ENCODE measurements around the gene SRD5A3. TPM values are rescaled to one million over a fixed set of nuclear protein-coding genes. Genes with fewer than 3 reads are reported as not detected.

SRD5A3 gene
- total RNA-seq, 4 donors from 2014 or later: 11.0 to 18.7 (median 15.5) TPM

DNA sequence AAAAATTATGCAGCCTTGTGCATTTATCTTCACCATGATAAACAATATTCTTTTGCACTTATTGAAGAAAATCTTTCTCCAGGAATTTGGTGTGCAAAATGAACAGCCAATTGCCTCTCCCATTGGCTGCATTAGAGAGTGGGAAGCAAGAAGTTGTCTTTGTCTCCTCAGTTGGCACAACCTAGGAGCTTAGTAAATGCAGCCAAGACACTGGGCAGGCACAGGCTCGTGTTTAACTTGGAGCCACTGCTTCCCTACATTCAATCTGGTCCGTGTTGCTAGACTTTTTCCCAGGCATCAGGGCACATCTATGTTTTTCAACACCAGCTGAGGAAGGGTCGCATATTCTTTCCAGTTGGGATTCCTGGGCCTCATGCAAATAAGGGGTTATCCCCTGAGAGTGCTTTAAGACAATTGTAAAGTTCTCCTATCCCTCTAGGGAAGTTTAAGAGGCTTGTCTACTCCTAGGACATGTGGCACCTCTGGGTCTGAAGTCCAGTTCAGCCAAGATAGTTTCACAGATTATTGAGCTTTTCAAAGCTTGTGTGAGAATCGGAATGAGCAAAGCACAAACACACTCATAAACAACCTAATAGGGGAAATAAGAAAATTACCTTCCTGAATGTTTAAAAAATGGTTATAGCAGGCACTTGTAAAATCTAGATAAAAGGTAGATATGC, 31.8 kb upstream of the SRD5A3 start:
- TF ChIP-seq, protein P1, sequence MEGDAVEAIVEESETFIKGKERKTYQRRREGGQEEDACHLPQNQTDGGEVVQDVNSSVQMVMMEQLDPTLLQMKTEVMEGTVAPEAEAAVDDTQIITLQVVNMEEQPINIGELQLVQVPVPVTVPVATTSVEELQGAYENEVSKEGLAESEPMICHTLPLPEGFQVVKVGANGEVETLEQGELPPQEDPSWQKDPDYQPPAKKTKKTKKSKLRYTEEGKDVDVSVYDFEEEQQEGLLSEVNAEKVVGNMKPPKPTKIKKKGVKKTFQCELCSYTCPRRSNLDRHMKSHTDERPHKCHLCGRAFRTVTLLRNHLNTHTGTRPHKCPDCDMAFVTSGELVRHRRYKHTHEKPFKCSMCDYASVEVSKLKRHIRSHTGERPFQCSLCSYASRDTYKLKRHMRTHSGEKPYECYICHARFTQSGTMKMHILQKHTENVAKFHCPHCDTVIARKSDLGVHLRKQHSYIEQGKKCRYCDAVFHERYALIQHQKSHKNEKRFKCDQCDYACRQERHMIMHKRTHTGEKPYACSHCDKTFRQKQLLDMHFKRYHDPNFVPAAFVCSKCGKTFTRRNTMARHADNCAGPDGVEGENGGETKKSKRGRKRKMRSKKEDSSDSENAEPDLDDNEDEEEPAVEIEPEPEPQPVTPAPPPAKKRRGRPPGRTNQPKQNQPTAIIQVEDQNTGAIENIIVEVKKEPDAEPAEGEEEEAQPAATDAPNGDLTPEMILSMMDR (IDR thresholded peaks at IDR 0.05; ENCODE audit: low read depth): no peak

DNA sequence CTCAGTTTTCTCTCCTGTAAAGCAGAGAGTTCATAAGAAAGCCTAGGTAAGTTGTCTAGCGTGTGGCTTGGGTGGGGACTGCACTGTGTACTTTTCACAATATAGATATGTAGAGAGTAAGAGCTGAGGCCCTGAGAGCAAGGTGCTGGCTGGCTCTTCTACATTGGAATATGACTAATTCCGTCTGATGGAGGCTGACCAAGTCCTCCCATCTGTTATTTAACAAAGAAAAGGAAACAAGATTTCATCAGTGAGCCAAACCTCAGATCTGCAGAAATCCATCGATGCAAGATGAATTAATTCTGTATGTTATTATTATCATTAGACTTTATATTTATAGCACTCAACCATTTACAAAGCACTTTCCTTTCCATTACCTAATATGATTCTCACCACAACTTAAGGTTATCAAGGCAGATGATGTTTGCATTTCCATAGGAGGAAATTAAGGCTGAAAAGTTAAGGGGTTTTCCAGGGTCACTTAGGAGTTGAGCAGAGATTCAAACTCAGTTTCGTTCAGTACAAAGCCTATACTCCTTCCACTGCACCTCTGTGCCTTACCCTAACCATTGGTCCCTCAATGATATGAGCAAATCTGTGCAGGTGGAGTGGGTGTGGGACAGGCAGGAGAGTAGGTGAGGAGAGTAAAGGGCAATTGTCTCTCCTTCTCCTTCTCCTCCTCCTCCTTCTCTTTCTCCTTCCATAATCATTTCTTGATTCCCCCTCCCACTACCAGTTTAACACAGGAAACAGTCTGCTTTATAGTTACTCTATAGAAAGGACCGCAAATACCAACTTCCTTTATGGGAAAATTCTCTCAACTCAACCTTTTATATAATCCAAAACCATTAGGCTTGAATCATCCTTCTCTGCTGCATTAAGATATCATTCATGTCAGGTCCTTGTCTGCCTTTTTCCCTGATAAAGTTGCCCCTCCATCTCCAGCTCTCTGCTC, 27.6 kb upstream of the SRD5A3 start:
- TF ChIP-seq, protein P1 (IDR thresholded peaks at IDR 0.05; ENCODE audit: low read depth): no peak

DNA sequence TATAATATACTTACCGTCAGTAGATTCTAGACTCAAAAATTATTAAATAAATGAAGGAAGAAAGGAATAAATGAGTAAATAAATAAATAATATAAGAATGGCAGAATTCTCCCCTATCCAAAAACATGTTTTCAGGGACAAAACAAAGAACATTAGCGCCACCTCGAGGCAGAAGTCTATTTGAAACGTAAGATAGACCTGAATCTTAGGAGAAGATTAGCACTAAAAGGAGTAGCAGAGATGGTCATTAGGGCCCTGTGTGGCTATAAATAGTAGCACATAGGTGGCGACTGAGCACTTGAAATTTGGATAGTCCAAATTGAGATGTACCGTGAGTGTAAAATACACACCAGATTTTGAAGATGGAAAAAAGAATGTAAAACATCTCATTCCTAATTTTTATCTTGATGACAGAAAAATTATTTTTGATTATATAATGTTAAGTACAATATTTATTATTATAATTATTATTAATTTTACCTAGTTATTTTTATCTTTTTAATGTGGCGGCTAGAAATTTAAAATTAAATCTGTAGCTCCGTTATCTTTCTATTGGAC, 24.3 kb upstream of the SRD5A3 start:
- TF ChIP-seq, protein P1 (IDR thresholded peaks at IDR 0.05; ENCODE audit: low read depth): no peak

DNA sequence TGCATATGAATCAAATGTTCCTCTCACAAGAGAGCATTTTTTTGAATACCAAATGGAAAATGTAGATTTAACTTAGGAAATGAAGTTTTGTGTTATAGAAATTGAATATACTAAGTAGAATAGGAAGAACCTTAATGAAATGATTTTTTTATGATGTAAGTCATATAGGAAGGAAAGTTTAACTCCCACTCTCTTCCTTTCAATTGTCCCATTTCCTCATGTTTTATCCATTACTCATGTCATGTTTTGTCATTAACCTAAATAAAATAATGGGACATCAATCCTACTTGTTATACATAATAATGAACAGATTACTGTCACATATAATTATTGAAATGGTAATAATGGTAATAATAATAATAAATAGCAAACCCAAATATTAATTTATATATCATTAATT, 22.7 kb upstream of the SRD5A3 start:
- TF ChIP-seq, protein P1 (IDR thresholded peaks at IDR 0.05; ENCODE audit: low read depth): no peak

DNA sequence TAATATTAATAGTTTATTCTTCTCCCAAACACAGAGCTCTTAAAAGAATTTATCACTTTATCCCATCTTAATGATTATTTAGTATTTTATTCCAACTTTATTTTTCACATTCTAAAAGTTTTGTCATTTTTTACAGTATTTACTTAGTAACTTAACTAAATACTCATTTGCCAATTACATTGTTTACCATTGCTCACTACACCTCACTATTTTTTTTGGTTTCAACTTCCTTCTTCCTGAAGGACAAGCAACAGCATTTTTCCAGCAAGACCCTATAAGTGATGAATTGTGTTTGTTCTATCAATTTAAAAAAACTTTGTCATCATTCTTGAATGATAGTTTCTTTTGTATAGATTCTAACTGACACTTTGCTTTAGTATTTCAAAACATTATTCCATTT, 19.4 kb upstream of the SRD5A3 start:
- TF ChIP-seq, protein P1 (IDR thresholded peaks at IDR 0.05; ENCODE audit: low read depth): no peak

DNA sequence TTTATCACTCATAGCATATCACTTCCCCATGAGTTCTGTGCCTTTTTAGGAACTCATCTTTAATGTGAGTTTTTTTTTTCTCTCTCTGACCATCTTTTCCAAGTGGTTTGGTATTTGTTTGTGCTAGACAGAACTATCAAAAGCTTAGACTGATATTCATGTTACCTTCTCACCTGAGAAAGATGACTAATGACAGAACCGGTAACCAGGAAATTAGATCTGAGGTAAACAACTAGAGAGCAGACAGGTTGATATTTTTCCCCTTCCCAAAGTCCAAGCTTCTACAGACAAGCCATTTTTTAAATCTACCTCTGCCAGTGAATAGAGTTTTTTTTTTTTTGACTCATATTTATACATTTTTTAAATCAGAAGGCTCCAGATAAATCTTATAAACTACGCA, 17.0 kb upstream of the SRD5A3 start:
- TF ChIP-seq, protein P1 (IDR thresholded peaks at IDR 0.05; ENCODE audit: low read depth): no peak

DNA sequence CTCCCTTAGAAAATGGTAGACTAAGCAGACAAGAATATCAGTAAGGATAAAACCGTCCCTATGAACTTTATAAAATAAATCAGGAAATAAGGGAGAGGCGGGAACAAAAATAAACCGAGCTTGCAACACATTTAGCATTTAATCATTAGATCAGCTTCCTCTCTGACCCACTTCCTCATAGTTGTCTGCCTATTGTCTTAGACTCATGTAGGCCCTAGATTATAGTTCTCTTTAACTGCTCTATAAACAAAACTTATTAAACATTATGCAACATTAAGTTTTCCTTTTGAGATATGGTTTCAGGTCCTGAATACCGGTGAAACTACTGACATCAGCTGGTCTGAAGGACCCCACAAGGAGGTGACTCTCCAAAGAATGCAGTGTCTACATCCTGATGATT, 15.8 kb upstream of the SRD5A3 start:
- TF ChIP-seq, protein P1 (IDR thresholded peaks at IDR 0.05; ENCODE audit: low read depth): no peak

Data from subcutaneous adipose tissue (tissue), 4 donors.